ENCODE measurements around the gene ZZZ3. TPM values are rescaled to one million over a fixed set of nuclear protein-coding genes. Genes with fewer than 3 reads are reported as not detected.
"Not testable (repeated sequence)": the region's sequence is repeated elsewhere in the genome, so short reads cannot be mapped to it uniquely, and the experiment has no call there.

The ZZZ3 gene
- total and polyA plus RNA-seq, 4 donors: 14.6 to 56.6 (median 30.2) TPM

- WGBS, 2 donors: 85 to 89% methylated on average over 5 of the region's 5 CpGs
- intact Hi-C loops (cut with DNase I): no loop called here
- ATAC-seq (ENCODE audit: low FRiP score) (no peak), DNase-seq (no peak)
- Histone ChIP-seq H3K27me3 (ENCODE audit: control insufficient read depth in 1 of 2, insufficient read depth in 2 of 2, low read length in 1 of 2) (no peaks in the 10 kb centered on the region), H3K27ac (ENCODE audit: low read depth in 1 of 2, low read length in 2 of 2) (no peak overlapping the region), H3K9me3 (ENCODE audit: control insufficient read depth, low read length) (no peaks in the 10 kb centered on the region), H3K4me3 (ENCODE audit: low read length in 2 of 2) (no peak overlapping the region), H3K4me1 (ENCODE audit: control insufficient read depth in 1 of 2, insufficient read depth in 2 of 2, low read length in 2 of 2) (peaks cover 2% of the 10 kb centered on the region in 2 donors), H3K36me3 (ENCODE audit: control insufficient read depth in 1 of 2, insufficient read depth in 2 of 2, low read length in 1 of 2) (no peaks in the 10 kb centered on the region)
These were observed 3.5 kb downstream of the ZZZ3 start for GRCh38 chr1:77678660-77679610.

DNA sequence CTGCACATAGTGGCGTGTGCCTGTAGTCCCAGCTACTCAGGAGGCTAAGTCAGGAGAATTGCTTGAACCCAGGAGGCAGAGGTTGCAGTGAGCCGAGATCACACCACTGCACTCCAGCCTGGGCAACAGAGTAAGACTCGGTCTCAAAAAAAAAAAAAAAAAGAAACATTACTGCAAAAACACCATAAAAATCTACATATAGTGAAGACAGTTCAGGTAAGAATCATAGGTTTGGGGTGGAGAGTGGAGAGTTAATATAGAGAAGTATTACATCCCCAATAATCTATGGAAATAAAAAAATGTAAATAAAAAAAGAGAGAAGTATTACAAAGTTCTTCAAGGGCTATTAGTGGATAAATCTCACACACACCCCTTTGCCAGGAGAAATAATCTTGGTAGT, 7.7 kb downstream of the ZZZ3 start:
- H3K9me3 ChIP-seq (ENCODE audit: control insufficient read depth, low read length); H3K27ac ChIP-seq (ENCODE audit: low read depth in 1 of 2, low read length in 2 of 2); ATAC-seq (ENCODE audit: low FRiP score); H3K4me3 ChIP-seq (ENCODE audit: low read length in 2 of 2); H3K36me3 ChIP-seq (ENCODE audit: control insufficient read depth in 1 of 2, insufficient read depth in 2 of 2, low read length in 1 of 2); H3K27me3 ChIP-seq (ENCODE audit: control insufficient read depth in 1 of 2, insufficient read depth in 2 of 2, low read length in 1 of 2); DNase-seq; intact Hi-C loops (cut with DNase I); H3K4me1 ChIP-seq (ENCODE audit: control insufficient read depth in 1 of 2, insufficient read depth in 2 of 2, low read length in 2 of 2): not testable (repeated sequence)
- 83 to 88% methylated on average over 3 of the region's 3 CpGs for WGBS, 2 donors

- Histone ChIP-seq H3K9me3 (ENCODE audit: control insufficient read depth, low read length) (no peaks in the 10 kb centered on the region), H3K4me1 (ENCODE audit: control insufficient read depth in 1 of 2, insufficient read depth in 2 of 2, low read length in 2 of 2) (peaks cover 0 to 4% of the 10 kb centered on the region in 2 donors), H3K36me3 (ENCODE audit: control insufficient read depth in 1 of 2, insufficient read depth in 2 of 2, low read length in 1 of 2) (no peaks in the 10 kb centered on the region), H3K27me3 (ENCODE audit: control insufficient read depth in 1 of 2, insufficient read depth in 2 of 2, low read length in 1 of 2) (no peaks in the 10 kb centered on the region), H3K27ac (ENCODE audit: low read depth in 1 of 2, low read length in 2 of 2) (no peak overlapping the region), H3K4me3 (ENCODE audit: low read length in 2 of 2) (no peak overlapping the region)
- WGBS, 2 donors: 76 to 93% methylated on average over 1 of the region's 1 CpG
- intact Hi-C loops (cut with DNase I): no loop called here
- DNase-seq: no peak
- no peak for ATAC-seq (ENCODE audit: low FRiP score)
These were observed 8.6 kb downstream of the ZZZ3 start for GRCh38 chr1:77673716-77674355.

GRCh38 chr1:77673030-77673429, 9.4 kb downstream of the ZZZ3 start:
- no peak overlapping the region for H3K27ac ChIP-seq (ENCODE audit: low read depth in 1 of 2, low read length in 2 of 2)
- H3K36me3 ChIP-seq (ENCODE audit: control insufficient read depth in 1 of 2, insufficient read depth in 2 of 2, low read length in 1 of 2): no peaks in the 10 kb centered on the region
- peaks cover 0 to 4% of the 10 kb centered on the region in 2 donors for H3K4me1 ChIP-seq (ENCODE audit: control insufficient read depth in 1 of 2, insufficient read depth in 2 of 2, low read length in 2 of 2)
- intact Hi-C loops (cut with DNase I): no loop called here
- no peak overlapping the region for H3K4me3 ChIP-seq (ENCODE audit: low read length in 2 of 2)
- no peak for DNase-seq
- no peaks in the 10 kb centered on the region for H3K9me3 ChIP-seq (ENCODE audit: control insufficient read depth, low read length)
- 85 to 89% methylated on average over 6 of the region's 6 CpGs for WGBS, 2 donors
- H3K27me3 ChIP-seq (ENCODE audit: control insufficient read depth in 1 of 2, insufficient read depth in 2 of 2, low read length in 1 of 2): no peaks in the 10 kb centered on the region
- no peak for ATAC-seq (ENCODE audit: low FRiP score)

DNA sequence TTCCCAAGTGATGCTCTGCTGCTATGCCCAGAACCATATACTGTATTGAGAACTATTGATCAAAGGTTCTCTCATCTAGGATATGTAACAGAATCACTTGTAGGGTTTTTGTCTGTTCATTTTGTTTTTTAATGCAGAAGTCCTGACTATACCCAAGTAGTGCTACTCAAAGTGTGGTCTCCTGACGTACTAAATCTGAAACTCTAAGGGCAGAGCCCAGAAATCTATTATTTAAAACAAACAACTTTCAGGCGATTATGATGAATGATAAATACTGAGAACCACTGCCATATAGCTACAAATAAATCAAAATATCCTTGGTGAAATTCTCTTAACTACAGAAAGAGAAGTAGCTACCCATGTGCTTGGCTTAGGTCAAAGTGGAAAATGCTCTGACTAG, 10.1 kb downstream of the ZZZ3 start:
- Histone ChIP-seq H3K9me3 (ENCODE audit: control insufficient read depth, low read length) (no peaks in the 10 kb centered on the region), H3K36me3 (ENCODE audit: control insufficient read depth in 1 of 2, insufficient read depth in 2 of 2, low read length in 1 of 2) (no peaks in the 10 kb centered on the region), H3K27me3 (ENCODE audit: control insufficient read depth in 1 of 2, insufficient read depth in 2 of 2, low read length in 1 of 2) (no peaks in the 10 kb centered on the region), H3K4me3 (ENCODE audit: low read length in 2 of 2) (no peak overlapping the region), H3K4me1 (ENCODE audit: control insufficient read depth in 1 of 2, insufficient read depth in 2 of 2, low read length in 2 of 2) (peaks cover 0 to 4% of the 10 kb centered on the region in 2 donors), H3K27ac (ENCODE audit: low read depth in 1 of 2, low read length in 2 of 2) (no peak overlapping the region)
- 44 to 60% methylated on average over 2 of the region's 2 CpGs for WGBS, 2 donors
- ATAC-seq (ENCODE audit: low FRiP score): no peak
- intact Hi-C loops (cut with DNase I): no loop called here
- DNase-seq: no peak

DNA sequence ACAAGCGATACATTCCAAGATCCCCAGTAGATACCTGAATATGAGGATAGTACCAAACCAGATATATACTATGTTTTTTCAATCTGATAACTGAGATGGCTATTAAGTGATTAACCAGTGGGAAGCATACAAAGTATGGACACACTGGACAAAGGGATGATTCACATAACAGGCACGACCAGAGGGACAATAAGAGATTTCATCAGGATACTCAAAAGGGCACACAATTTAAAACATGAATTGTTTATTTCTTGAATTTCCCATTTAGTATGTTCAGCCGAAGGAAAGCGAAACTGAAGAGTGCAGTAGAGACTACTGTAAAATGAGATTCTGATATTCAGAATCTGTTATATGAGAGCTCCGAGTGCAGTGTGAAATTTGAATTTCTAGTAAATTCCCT, 10.6 kb downstream of the ZZZ3 start:
- Histone ChIP-seq H3K27me3 (ENCODE audit: control insufficient read depth in 1 of 2, insufficient read depth in 2 of 2, low read length in 1 of 2) (no peaks in the 10 kb centered on the region), H3K4me1 (ENCODE audit: control insufficient read depth in 1 of 2, insufficient read depth in 2 of 2, low read length in 2 of 2) (peaks cover 0 to 4% of the 10 kb centered on the region in 2 donors), H3K9me3 (ENCODE audit: control insufficient read depth, low read length) (no peaks in the 10 kb centered on the region), H3K36me3 (ENCODE audit: control insufficient read depth in 1 of 2, insufficient read depth in 2 of 2, low read length in 1 of 2) (no peaks in the 10 kb centered on the region), H3K27ac (ENCODE audit: low read depth in 1 of 2, low read length in 2 of 2) (no peak overlapping the region), H3K4me3 (ENCODE audit: low read length in 2 of 2) (no peak overlapping the region)
- 87 to 91% methylated on average over 5 of the region's 5 CpGs for WGBS, 2 donors
- intact Hi-C loops (cut with DNase I): no loop called here
- DNase-seq (no peak), ATAC-seq (ENCODE audit: low FRiP score) (no peak)

- Histone ChIP-seq H3K36me3 (ENCODE audit: control insufficient read depth in 1 of 2, insufficient read depth in 2 of 2, low read length in 1 of 2) (no peaks in the 10 kb centered on the region), H3K4me1 (ENCODE audit: control insufficient read depth in 1 of 2, insufficient read depth in 2 of 2, low read length in 2 of 2) (peaks cover 1 to 4% of the 10 kb centered on the region in 2 donors)
These were observed 12.1 kb downstream of the ZZZ3 start for GRCh38 chr1:77670330-77670729.

GRCh38 chr1:77668924-77669449, 13.5 kb downstream of the ZZZ3 start:
- H3K4me1 ChIP-seq (ENCODE audit: control insufficient read depth in 1 of 2, insufficient read depth in 2 of 2, low read length in 2 of 2): peaks cover 1 to 4% of the 10 kb centered on the region in 2 donors
- ATAC-seq (ENCODE audit: low FRiP score): no peak
- no peaks in the 10 kb centered on the region for H3K9me3 ChIP-seq (ENCODE audit: control insufficient read depth, low read length)

More at GRCh38 chr1:77670330-77670729, 12.1 kb downstream of the ZZZ3 start:
- Histone ChIP-seq H3K27ac (ENCODE audit: low read depth in 1 of 2, low read length in 2 of 2) (no peak overlapping the region), H3K27me3 (ENCODE audit: control insufficient read depth in 1 of 2, insufficient read depth in 2 of 2, low read length in 1 of 2) (no peaks in the 10 kb centered on the region), H3K9me3 (ENCODE audit: control insufficient read depth, low read length) (no peaks in the 10 kb centered on the region), H3K4me3 (ENCODE audit: low read length in 2 of 2) (no peak overlapping the region)
- DNase-seq: no peak
- 93 to 95% methylated on average over 7 of the region's 7 CpGs for WGBS, 2 donors
- intact Hi-C loops (cut with DNase I): no loop called here
- ATAC-seq (ENCODE audit: low FRiP score): no peak

More at GRCh38 chr1:77668924-77669449, 13.5 kb downstream of the ZZZ3 start:
- Histone ChIP-seq H3K27me3 (ENCODE audit: control insufficient read depth in 1 of 2, insufficient read depth in 2 of 2, low read length in 1 of 2) (no peaks in the 10 kb centered on the region), H3K4me3 (ENCODE audit: low read length in 2 of 2) (no peak overlapping the region), H3K27ac (ENCODE audit: low read depth in 1 of 2, low read length in 2 of 2) (no peak overlapping the region), H3K36me3 (ENCODE audit: control insufficient read depth in 1 of 2, insufficient read depth in 2 of 2, low read length in 1 of 2) (no peaks in the 10 kb centered on the region)
- intact Hi-C loops (cut with DNase I): no loop called here
- DNase-seq: no peak
- 22 to 31% methylated on average over 1 of the region's 1 CpG for WGBS, 2 donors

Measured in aorta (tissue), 5 donors.